ENCODE results near the gene GTF2H4. TPM values are rescaled to one million over a fixed set of nuclear protein-coding genes. Genes with fewer than 3 reads are reported as not detected.
A peak's percentile ranks its signal among the peaks of the same experiment; 100 is the strongest.

The GTF2H4 gene
- total RNA-seq, 5 donors from 2014 or later (not counting 1 experiment from before 2014, with no cell fraction given), result 15.5 to 39.2 (median 33.3) TPM

DNA sequence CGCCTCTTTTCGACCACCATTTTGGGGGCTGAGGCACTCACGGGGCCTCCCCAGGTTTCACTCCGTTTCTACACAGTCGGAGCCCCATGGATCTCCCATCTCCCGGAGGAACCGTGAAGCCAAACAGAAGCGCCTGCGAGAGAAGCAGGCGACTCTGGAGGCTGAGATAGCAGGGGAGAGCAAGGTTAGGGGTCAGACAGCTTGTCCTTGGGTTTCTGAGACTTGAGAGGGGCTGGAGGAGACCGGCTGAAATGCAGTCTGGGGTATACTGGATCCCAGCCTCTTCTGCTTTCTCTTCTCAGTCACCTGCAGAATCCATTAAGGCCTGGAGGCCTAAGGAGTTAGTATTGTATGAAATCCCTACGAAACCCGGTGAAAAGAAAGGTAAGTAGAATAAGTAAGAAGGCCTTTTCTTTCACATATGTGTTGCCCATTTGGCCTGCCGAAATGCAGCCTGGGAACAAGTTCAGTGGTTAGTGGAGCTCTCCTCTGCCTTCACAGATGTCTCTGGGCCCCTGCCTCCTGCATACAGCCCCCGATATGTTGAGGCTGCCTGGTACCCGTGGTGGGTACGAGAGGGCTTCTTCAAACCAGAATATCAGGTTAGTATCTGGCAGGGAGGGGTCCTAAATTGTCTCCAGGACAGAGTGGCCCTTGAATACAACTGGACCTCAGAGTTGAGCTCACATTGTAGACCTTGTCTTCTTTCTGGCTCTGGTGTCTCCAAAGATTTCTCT is 7.0 kb downstream of the GTF2H4 start:
- H3K4me1 Mint-ChIP-seq, result peaks cover 31 to 37% (median 35%) of the 10 kb centered on the region in 3 donors
- H3K9me3 Mint-ChIP-seq, result no peaks in the 10 kb centered on the region
- ATAC-seq (replicated peaks in 1 of 4) (no peak), DNase-seq (peak in 2 of 35 experiments; percentile 11 to 16)
- Histone ChIP-seq H3K4me3 (ENCODE audit: control insufficient read depth in 1 of 2, extremely low read depth in 1 of 2, low read length in 1 of 2) (peak overlapping the region; percentile 73 to 85), H3K27ac (ENCODE audit: low read length) (no peak overlapping the region), H3K36me3 (ENCODE audit: control insufficient read depth in 2 of 2, extremely low read depth in 1 of 2, insufficient read depth in 1 of 2, low read length in 1 of 2) (peaks cover 13 to 45% of the 10 kb centered on the region in 2 donors), H3K9me3 (no peaks in the 10 kb centered on the region), H3K27me3 (replicated peaks in 1 of 2; ENCODE audit: control insufficient read depth in 2 of 2, extremely low read depth in 1 of 2, insufficient read depth in 2 of 2, low read length in 1 of 2) (no peaks in the 10 kb centered on the region), H3K4me1 (ENCODE audit: control insufficient read depth in 1 of 2, extremely low read depth in 1 of 2, insufficient read depth in 2 of 2, low read length in 2 of 2) (peaks cover 4 to 24% of the 10 kb centered on the region in 2 experiments)
- POLR2A ChIA-PET, result interaction anchor here (0.5 to 0.6 kb wide), 2 partner anchors 9 to 135 kb away, joined by 3 read pairs; no protein-coding TSS in a partner anchor
- H3K27me3 Mint-ChIP-seq, result no peaks in the 10 kb centered on the region
- peak overlapping the region; percentile 78 to 96 (median 85) for H3K4me3 Mint-ChIP-seq
- CTCF ChIA-PET, result interaction anchor here (1.2 to 4.1 kb wide), 5 partner anchors 165 to 172 kb away, joined by 4 to 18 read pairs (median 4); no protein-coding TSS in a partner anchor
- peaks cover 44% of the 10 kb centered on the region for H3K36me3 Mint-ChIP-seq
- WGBS (ENCODE audit: insufficient coverage), result 72% methylated on average over 14 of the region's 17 CpGs
- peak overlapping the region; percentile 85 to 89 for H3K27ac Mint-ChIP-seq

DNA sequence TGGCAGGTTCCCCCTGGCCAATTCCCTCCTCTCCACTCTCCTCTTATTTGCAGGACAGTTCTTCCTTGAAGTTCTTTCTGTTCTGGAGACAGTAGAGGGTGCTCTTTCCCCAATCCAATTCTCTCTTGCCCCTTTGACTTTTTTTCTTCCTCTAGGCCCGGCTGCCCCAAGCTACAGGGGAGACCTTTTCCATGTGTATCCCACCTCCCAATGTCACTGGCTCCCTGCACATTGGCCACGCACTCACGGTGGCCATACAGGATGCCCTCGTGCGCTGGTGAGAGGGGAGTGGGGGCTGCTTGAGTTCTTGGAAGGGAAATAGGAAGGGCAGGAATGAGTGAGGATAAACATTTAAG is 7.6 kb downstream of the GTF2H4 start:
- Histone ChIP-seq H3K4me1 (ENCODE audit: control insufficient read depth in 1 of 2, extremely low read depth in 1 of 2, insufficient read depth in 2 of 2, low read length in 2 of 2) (peaks cover 4 to 24% of the 10 kb centered on the region in 2 experiments), H3K27me3 (replicated peaks in 1 of 2; ENCODE audit: control insufficient read depth in 2 of 2, extremely low read depth in 1 of 2, insufficient read depth in 2 of 2, low read length in 1 of 2) (no peaks in the 10 kb centered on the region), H3K27ac (ENCODE audit: low read length) (no peak overlapping the region), H3K4me3 (ENCODE audit: control insufficient read depth in 1 of 2, extremely low read depth in 1 of 2, low read length in 1 of 2) (no peak overlapping the region), H3K9me3 (no peaks in the 10 kb centered on the region), H3K36me3 (ENCODE audit: control insufficient read depth in 2 of 2, extremely low read depth in 1 of 2, insufficient read depth in 1 of 2, low read length in 1 of 2) (peaks cover 13 to 49% of the 10 kb centered on the region in 2 donors)
- ChIA-PET POLR2A (interaction anchor here in 1 of 2 donors (0.5 kb wide), 1 partner anchor 134 kb away, joined by 3 read pairs; no protein-coding TSS in a partner anchor), CTCF (interaction anchor here (1.2 to 4.1 kb wide), 5 partner anchors 164 to 172 kb away, joined by 4 to 18 read pairs (median 4); no protein-coding TSS in a partner anchor)
- peak overlapping the region; percentile 71 to 85 (median 78) for H3K4me3 Mint-ChIP-seq
- peak in 4 of 35 experiments; percentile 6 to 57 (median 14) for DNase-seq
- no peaks in the 10 kb centered on the region for H3K9me3 Mint-ChIP-seq
- WGBS (ENCODE audit: insufficient coverage), result 67% methylated on average over 3 of the region's 5 CpGs
- peaks cover 49% of the 10 kb centered on the region for H3K36me3 Mint-ChIP-seq
- peaks cover 31 to 37% (median 35%) of the 10 kb centered on the region in 3 donors for H3K4me1 Mint-ChIP-seq
- ATAC-seq (replicated peaks in 1 of 4), result no peak
- H3K27me3 Mint-ChIP-seq, result no peaks in the 10 kb centered on the region
- peak overlapping the region; percentile 23 to 73 for H3K27ac Mint-ChIP-seq

DNA sequence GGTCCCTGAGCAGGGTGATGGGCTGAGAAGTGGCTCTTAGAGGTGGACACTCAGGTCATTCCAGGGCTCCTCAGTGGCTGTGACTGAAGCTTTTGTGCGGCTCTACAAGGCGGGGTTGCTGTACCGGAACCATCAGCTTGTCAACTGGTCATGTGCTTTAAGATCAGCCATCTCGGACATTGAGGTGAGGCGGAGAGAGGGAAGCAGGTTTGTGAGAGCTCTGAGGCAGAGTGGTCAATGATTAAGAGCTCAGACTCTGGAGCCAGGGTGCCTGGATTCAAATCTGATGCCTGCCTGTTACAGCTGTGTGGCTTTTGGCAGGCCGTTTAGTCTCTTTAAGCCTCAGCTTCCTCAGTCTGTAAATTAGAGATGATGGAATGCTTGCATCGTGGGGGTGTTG is 9.0 kb downstream of the GTF2H4 start:
- WGBS (ENCODE audit: insufficient coverage), result 96% methylated on average over 7 of the region's 7 CpGs
- Histone ChIP-seq H3K4me3 (ENCODE audit: control insufficient read depth in 1 of 2, extremely low read depth in 1 of 2, low read length in 1 of 2) (no peak overlapping the region), H3K36me3 (ENCODE audit: control insufficient read depth in 2 of 2, extremely low read depth in 1 of 2, insufficient read depth in 1 of 2, low read length in 1 of 2) (peaks cover 21 to 52% of the 10 kb centered on the region in 2 donors), H3K27ac (ENCODE audit: low read length) (no peak overlapping the region), H3K4me1 (ENCODE audit: control insufficient read depth in 1 of 2, extremely low read depth in 1 of 2, insufficient read depth in 2 of 2, low read length in 2 of 2) (peaks cover 4 to 24% of the 10 kb centered on the region in 2 experiments), H3K27me3 (replicated peaks in 1 of 2; ENCODE audit: control insufficient read depth in 2 of 2, extremely low read depth in 1 of 2, insufficient read depth in 2 of 2, low read length in 1 of 2) (no peaks in the 10 kb centered on the region), H3K9me3 (no peaks in the 10 kb centered on the region)
- ChIA-PET POLR2A (no interaction called here), CTCF (interaction anchor here in 1 of 2 donors (4.1 kb wide), 1 partner anchor 163 kb away, joined by 18 read pairs; no protein-coding TSS in a partner anchor)
- no peaks in the 10 kb centered on the region for H3K27me3 Mint-ChIP-seq
- H3K4me3 Mint-ChIP-seq, result no peak overlapping the region
- DNase-seq (no peak), ATAC-seq (replicated peaks in 1 of 4) (no peak)
- H3K27ac Mint-ChIP-seq, result no peak overlapping the region
- peaks cover 31 to 35% (median 35%) of the 10 kb centered on the region in 3 donors for H3K4me1 Mint-ChIP-seq
- no peaks in the 10 kb centered on the region for H3K9me3 Mint-ChIP-seq
- peaks cover 45% of the 10 kb centered on the region for H3K36me3 Mint-ChIP-seq

DNA sequence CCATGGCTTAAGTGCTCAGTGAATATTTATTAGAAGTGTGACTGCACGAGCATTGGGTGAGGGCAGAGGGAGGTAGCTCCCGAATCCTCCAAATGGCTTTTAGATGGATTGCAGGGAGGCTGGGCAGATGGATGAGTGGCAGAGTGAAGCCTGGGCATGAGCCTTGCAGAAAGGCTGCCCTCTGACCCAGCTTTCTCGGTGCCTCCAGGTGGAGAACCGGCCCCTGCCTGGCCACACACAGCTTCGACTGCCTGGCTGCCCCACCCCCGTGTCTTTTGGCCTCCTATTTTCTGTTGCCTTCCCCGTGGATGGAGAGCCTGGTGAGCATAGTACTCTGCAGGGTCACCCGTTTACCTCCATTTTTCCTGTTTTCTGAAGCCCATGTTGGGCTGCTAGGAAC is 9.5 kb downstream of the GTF2H4 start:
- H3K36me3 Mint-ChIP-seq, result peaks cover 46% of the 10 kb centered on the region
- WGBS (ENCODE audit: insufficient coverage), result 98% methylated on average over 7 of the region's 8 CpGs

GRCh38 chr6:30918670-30919069 is 10.7 kb downstream of the GTF2H4 start:
- H3K9me3 Mint-ChIP-seq, result no peaks in the 10 kb centered on the region
- no peak overlapping the region for H3K27ac Mint-ChIP-seq
- ChIA-PET POLR2A (no interaction called here), CTCF (interaction anchor here in 1 of 2 donors (0.6 kb wide), 1 partner anchor 14 kb away, joined by 5 read pairs; no protein-coding TSS in a partner anchor)
- Histone ChIP-seq H3K4me3 (ENCODE audit: control insufficient read depth in 1 of 2, extremely low read depth in 1 of 2, low read length in 1 of 2) (no peak overlapping the region), H3K9me3 (no peaks in the 10 kb centered on the region), H3K36me3 (ENCODE audit: control insufficient read depth in 2 of 2, extremely low read depth in 1 of 2, insufficient read depth in 1 of 2, low read length in 1 of 2) (peaks cover 32 to 65% of the 10 kb centered on the region in 2 donors), H3K27ac (ENCODE audit: low read length) (no peak overlapping the region), H3K27me3 (replicated peaks in 1 of 2; ENCODE audit: control insufficient read depth in 2 of 2, extremely low read depth in 1 of 2, insufficient read depth in 2 of 2, low read length in 1 of 2) (no peaks in the 10 kb centered on the region), H3K4me1 (ENCODE audit: control insufficient read depth in 1 of 2, extremely low read depth in 1 of 2, insufficient read depth in 2 of 2, low read length in 2 of 2) (peaks cover 4 to 18% of the 10 kb centered on the region in 2 experiments)
- ATAC-seq (replicated peaks in 1 of 4) (no peak), DNase-seq (no peak)
- H3K27me3 Mint-ChIP-seq, result no peaks in the 10 kb centered on the region
- WGBS (ENCODE audit: insufficient coverage), result 60% methylated on average over 1 of the region's 8 CpGs
- peaks cover 56% of the 10 kb centered on the region for H3K36me3 Mint-ChIP-seq
- H3K4me1 Mint-ChIP-seq, result peaks cover 26 to 28% (median 27%) of the 10 kb centered on the region in 3 donors
- H3K4me3 Mint-ChIP-seq, result no peak overlapping the region

More for the DNA sequence above, 9.5 kb downstream of the GTF2H4 start:
- Mint-ChIP-seq H3K4me3 (no peak overlapping the region), H3K27ac (no peak overlapping the region), H3K27me3 (no peaks in the 10 kb centered on the region), H3K4me1 (peaks cover 31 to 35% (median 35%) of the 10 kb centered on the region in 3 donors), H3K9me3 (no peaks in the 10 kb centered on the region)
- Histone ChIP-seq H3K27me3 (replicated peaks in 1 of 2; ENCODE audit: control insufficient read depth in 2 of 2, extremely low read depth in 1 of 2, insufficient read depth in 2 of 2, low read length in 1 of 2) (no peaks in the 10 kb centered on the region), H3K4me1 (ENCODE audit: control insufficient read depth in 1 of 2, extremely low read depth in 1 of 2, insufficient read depth in 2 of 2, low read length in 2 of 2) (peaks cover 4 to 24% of the 10 kb centered on the region in 2 experiments), H3K36me3 (ENCODE audit: control insufficient read depth in 2 of 2, extremely low read depth in 1 of 2, insufficient read depth in 1 of 2, low read length in 1 of 2) (peaks cover 22 to 54% of the 10 kb centered on the region in 2 donors), H3K4me3 (ENCODE audit: control insufficient read depth in 1 of 2, extremely low read depth in 1 of 2, low read length in 1 of 2) (no peak overlapping the region), H3K9me3 (no peaks in the 10 kb centered on the region), H3K27ac (ENCODE audit: low read length) (no peak overlapping the region)
- POLR2A ChIA-PET, result no interaction called here
- no peak for DNase-seq
- CTCF ChIA-PET, result no interaction called here
- ATAC-seq (replicated peaks in 1 of 4), result no peak

DNA sequence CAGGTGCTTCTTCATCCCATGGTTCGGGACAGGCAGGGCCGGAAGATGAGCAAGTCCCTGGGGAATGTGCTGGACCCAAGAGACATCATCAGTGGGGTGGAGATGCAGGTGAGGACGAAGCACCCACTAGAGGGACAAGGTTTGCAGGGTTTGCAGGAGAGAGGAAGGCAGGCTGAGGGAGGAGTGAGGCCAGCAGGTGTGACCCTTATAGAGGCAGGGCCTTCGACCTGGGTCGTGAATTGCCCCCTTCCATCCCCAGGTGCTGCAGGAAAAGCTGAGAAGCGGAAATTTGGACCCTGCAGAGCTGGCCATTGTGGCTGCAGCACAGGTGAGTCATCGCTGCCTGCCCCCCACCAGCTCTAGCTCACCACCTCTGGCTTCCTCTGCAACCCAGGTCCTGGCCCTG is 14.4 kb downstream of the GTF2H4 start:
- Histone ChIP-seq H3K27ac (ENCODE audit: low read length) (no peak overlapping the region), H3K27me3 (replicated peaks in 1 of 2; ENCODE audit: control insufficient read depth in 2 of 2, extremely low read depth in 1 of 2, insufficient read depth in 2 of 2, low read length in 1 of 2) (no peaks in the 10 kb centered on the region), H3K4me3 (ENCODE audit: control insufficient read depth in 1 of 2, extremely low read depth in 1 of 2, low read length in 1 of 2) (no peak overlapping the region), H3K4me1 (ENCODE audit: control insufficient read depth in 1 of 2, extremely low read depth in 1 of 2, insufficient read depth in 2 of 2, low read length in 2 of 2) (no peaks in the 10 kb centered on the region), H3K36me3 (ENCODE audit: control insufficient read depth in 2 of 2, extremely low read depth in 1 of 2, insufficient read depth in 1 of 2, low read length in 1 of 2) (peaks cover 31 to 82% of the 10 kb centered on the region in 2 donors), H3K9me3 (no peaks in the 10 kb centered on the region)
- peaks cover 63% of the 10 kb centered on the region for H3K36me3 Mint-ChIP-seq
- no peak overlapping the region for H3K27ac Mint-ChIP-seq
- no peaks in the 10 kb centered on the region for H3K27me3 Mint-ChIP-seq
- ChIA-PET CTCF (no interaction called here), POLR2A (no interaction called here)
- ATAC-seq (replicated peaks in 1 of 4), result no peak
- H3K4me1 Mint-ChIP-seq, result peaks cover 0 to 3% (median 0%) of the 10 kb centered on the region in 3 donors
- H3K9me3 Mint-ChIP-seq, result no peaks in the 10 kb centered on the region
- WGBS (ENCODE audit: insufficient coverage), result 96% methylated on average over 5 of the region's 7 CpGs
- H3K4me3 Mint-ChIP-seq, result no peak overlapping the region
- DNase-seq, result no peak

Data from T-cell (primary cell).